ENCODE results near the gene RRP1B.
"Not testable (repeated sequence)": the region's sequence is repeated elsewhere in the genome, so short reads cannot be mapped to it uniquely, and the experiment has no call there.

Gene RRP1B

DNA sequence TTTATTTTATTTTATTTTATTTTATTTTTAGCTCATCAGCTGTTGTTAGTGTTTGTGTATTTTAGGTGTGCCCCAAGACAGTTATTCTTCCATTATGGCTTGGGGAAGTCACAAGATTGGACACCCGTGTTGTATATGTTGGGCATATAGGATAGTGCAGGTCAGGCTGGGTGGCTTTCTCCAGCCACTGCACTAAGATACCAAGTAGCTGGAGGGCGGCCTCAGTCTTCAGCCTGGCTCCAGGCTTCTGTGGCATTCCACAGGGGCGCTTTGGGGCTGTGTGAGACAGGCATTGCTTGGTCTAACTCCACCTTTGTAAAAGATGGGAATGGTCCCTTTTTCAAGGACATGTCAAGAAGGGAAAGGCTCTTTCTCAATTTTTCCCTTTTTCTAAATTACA is 16.5 kb downstream of the RRP1B start:
- no peak for DNase-seq

GRCh38 chr21:43676391-43676790 is 17.0 kb downstream of the RRP1B start:
- no peak for DNase-seq

DNA sequence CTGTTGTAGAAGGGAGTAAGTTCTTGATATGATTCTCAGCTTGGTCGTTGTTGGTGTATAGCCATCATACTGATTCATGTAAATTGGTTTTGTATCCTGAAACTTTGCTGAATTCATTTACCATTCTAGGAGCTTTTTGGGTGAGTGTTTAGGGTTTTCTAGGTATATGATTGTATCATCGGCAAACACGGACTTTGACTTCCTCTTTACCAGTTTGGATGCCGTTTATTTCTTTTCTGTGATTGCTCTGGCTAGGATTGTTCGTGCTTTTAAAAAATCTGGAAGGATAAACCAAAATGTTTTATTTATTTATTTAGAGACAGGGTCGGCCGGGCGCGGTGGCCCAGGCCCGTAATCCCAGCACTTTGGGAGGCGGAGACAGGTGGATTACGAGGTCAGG is 20.6 kb downstream of the RRP1B start:
- DNase-seq = no peak

DNA sequence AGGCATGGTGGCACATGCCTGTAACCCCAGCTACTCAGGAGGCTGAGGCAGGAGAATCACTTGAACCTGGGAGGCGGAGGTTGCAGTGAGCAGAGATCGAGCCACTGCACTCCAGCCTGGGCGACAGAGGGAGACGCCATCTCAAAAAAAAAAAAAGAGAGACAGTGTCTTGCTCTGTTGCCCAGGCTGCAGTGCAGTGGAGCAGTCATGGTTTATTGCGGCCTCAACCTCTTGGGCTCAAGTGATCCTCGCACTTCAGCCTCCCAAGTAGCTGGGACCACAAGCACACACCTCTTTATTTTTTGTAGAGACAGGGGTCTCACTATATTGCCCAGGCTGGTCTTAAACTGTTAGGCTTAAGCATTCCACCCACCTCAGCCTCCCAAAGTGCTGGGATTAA is 21.1 kb downstream of the RRP1B start:
- DNase-seq = not testable (repeated sequence)

DNA sequence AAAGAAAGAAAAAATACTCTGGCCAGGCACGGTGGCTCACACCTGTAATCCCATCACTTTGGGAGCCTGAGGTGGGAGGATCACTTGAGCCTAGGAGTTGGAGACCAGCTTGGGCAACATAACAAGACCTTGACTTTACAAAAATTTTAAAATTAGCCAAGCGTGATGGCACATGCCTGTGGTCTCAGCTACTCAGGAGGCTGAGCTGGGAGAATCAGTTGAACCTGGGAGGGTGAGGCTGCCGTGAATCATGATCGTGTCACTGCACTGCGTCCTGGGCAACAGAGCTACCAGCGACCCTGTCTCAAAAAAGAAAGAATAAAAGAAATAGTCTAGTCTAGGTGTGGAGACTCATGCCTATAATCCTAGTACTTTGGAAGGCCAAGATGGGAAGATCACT is 22.3 kb downstream of the RRP1B start:
- no peak for DNase-seq

DNA sequence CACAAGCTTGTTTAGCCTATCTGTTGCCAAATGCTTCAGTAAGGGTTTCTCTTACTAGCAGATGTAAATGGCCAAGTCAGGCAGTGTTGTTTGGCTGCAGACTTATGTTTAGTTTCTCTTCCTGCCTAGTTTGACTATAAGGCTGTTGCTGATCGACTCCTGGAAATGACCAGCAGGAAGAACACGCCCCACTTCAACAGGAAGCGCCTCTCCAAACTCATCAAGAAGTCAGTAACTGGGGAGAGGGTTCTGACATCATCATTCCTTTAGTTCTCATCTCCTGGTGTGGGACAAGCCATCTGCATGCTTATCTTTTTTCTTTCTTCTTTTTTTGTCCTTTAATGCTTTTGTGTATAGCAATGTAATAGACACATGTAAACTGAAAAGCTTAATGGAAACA is 25.1 kb downstream of the RRP1B start:
- no peak for DNase-seq

- DNase-seq = no peak
Measured at GRCh38 chr21:43686811-43687565, 27.6 kb downstream of the RRP1B start.

GRCh38 chr21:43687566-43688399 is 28.4 kb downstream of the RRP1B start:
- DNase-seq = no peak

DNA sequence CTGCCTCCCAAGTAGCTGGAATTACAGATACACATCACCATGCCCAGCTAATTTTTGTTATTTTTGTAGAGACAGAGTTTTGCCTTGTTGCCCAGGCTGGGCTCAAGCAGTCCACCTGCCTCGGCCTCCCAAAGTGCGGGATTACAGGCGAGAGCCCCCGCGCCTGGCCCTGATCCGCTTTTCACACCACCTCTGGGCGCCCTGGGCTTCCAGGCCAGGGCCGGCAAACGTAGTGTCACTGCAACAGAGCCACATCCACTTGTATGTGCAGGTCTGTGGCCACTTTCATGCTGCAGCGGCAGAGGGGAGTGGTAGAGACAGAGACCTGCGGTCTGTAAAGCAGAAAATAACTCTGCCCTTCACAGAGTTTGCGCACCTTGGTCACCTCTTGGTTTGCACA is 29.5 kb downstream of the RRP1B start:
- no peak for DNase-seq

- no peak for DNase-seq
Measured at GRCh38 chr21:43689556-43690337, 30.4 kb downstream of the RRP1B start.

DNA sequence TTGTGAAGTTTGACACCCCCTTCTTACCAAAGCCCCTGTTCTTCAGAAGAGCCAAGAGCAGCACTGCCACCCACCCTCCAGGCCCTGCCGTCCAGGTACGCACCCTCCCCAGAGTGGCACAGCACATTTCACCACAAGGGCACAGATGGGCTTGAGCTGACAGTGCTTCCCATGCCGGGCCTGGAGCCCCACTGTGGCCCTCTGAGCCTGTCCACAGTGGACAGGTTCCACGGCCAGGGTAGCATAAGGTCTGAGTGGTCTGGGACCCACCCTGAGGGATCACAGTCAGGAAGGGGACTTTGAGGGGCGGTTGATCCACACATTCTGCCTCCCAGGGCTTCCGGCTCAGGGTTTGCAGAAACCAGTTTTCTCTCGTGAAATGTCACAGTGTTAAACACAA is 31.0 kb downstream of the RRP1B start:
- DNase-seq = no peak

- DNase-seq = no peak
Measured at GRCh38 chr21:43691086-43691795, 31.9 kb downstream of the RRP1B start.

GRCh38 chr21:43691801-43692200 is 32.4 kb downstream of the RRP1B start:
- DNase-seq = no peak

- DNase-seq = no peak
Measured at GRCh38 chr21:43692949-43693348, 33.6 kb downstream of the RRP1B start.

- DNase-seq = no peak
Measured at GRCh38 chr21:43693981-43694380, 34.6 kb downstream of the RRP1B start.

DNA sequence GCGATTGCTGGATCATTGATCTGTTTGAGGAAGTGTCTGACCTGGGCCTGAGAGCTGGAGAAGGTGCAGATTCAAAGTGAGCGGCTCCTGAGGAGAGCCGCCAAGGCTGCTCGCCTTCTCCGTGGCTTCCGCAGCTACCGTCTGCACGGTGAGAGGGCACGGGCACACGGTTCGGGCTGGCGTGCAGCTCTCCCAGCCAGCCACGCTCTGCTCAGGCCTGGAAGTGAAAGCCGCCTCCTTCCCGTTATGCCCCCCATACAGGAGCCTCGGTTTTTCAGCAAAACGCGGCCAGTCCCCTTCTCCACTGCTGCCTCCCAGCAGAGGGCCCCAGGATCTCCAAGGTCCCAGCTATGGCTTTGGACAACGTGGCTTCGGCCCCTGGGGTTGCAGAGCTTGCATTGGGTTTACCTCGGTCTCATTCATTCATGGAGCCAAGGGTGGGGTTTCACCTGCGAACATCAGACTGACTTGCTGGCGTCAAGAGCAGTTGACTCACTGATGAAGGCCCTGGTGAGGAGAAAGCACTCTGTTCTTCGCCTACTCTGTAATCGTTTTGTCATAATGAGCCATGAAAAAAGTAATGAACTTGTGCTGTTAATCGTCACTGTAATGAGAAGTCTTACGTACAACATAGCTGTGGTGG is 35.2 kb downstream of the RRP1B start:
- no peak for DNase-seq

- DNase-seq = no peak
Measured at GRCh38 chr21:43696214-43696613, 36.9 kb downstream of the RRP1B start.

GRCh38 chr21:43697758-43698643 is 38.6 kb downstream of the RRP1B start:
- no peak for DNase-seq

DNA sequence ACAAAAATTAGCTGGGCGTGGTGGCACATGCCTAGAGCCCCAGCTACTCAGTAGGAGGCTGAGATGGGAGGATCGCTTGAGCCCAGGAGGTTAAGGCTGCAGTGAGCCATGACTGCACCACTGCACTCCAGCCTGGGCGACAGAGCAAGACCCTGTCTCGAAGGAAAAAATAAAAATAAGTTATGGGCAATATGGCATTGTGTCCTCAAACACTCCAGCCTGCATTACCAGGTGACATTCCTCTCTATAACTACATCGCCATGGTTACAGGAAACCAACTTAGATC is 40.1 kb downstream of the RRP1B start:
- not testable (repeated sequence) for DNase-seq

- no peak for DNase-seq
Measured at GRCh38 chr21:43699933-43700599, 40.7 kb downstream of the RRP1B start.
